DOHH2 (cell line): ENCODE results near the gene SERPINA5.

Source experiments
- H3F3A ChIP-seq: fragments of 200-600 bp; sonication (generic), shearing (Covaris generic); 2 replicates; pipeline ENCODE4 v1.6.0; 2016; ENCODE audit warnings: antibody characterized with exemption, mild to moderate bottlenecking; ENCODE audit not compliant: control insufficient read depth, insufficient read depth
- H3K27ac ChIP-seq: fragments of 200-600 bp; sonication (generic); 2 replicates; pipeline ENCODE4 v1.5.1; 2014; ENCODE audit warnings: low read depth, mild to moderate bottlenecking, low read length, moderate library complexity
- H3K27me3 ChIP-seq: fragments of 200-600 bp; sonication (generic); 2 replicates; pipeline ENCODE4 v1.6.1; 2014; ENCODE audit warnings: mild to moderate bottlenecking, low read length, mixed read lengths; ENCODE audit not compliant: control insufficient read depth
- H3K36me3 ChIP-seq: fragments of 200-600 bp; sonication (generic); 2 replicates; pipeline ENCODE4 v1.6.1; 2014; ENCODE audit warnings: mild to moderate bottlenecking, low read length, moderate library complexity, mixed read lengths; ENCODE audit not compliant: control insufficient read depth
- H3K4me1 ChIP-seq: fragments of 200-600 bp; sonication (generic); 2 replicates; pipeline ENCODE4 v1.6.1; 2014; ENCODE audit warnings: mild to moderate bottlenecking, low read length, mixed read lengths; ENCODE audit not compliant: control insufficient read depth
- H3K4me2 ChIP-seq: fragments of 200-600 bp; sonication (generic); 2 replicates; pipeline ENCODE4 v1.6.0; 2014; ENCODE audit warnings: mild to moderate bottlenecking, low read length, moderate library complexity
- H3K4me3 ChIP-seq: fragments of 200-600 bp; sonication (generic); 2 replicates; pipeline ENCODE4 v1.5.1; 2014; ENCODE audit warnings: mild to moderate bottlenecking, low read length, mixed read lengths
- H3K79me2 ChIP-seq: fragments of 200-600 bp; sonication (generic); 2 replicates; pipeline ENCODE4 v1.6.1; 2014; ENCODE audit warnings: mild to moderate bottlenecking, low read length, mixed read lengths; ENCODE audit not compliant: control insufficient read depth
- H3K9me2 ChIP-seq: fragments of 200-600 bp; sonication (generic); replicated peaks from 2 replicates; pipeline ENCODE4 v1.6.1; 2014; ENCODE audit warnings: mild to moderate bottlenecking, low read length, mixed read lengths; ENCODE audit not compliant: control insufficient read depth
- H3K9me3 ChIP-seq: fragments of 200-600 bp; sonication (generic); 2 replicates; pipeline ENCODE4 v1.6.1; 2014; ENCODE audit warnings: antibody characterized with exemption, low read length, mixed read lengths; ENCODE audit not compliant: control insufficient read depth, insufficient read depth
- H4K20me1 ChIP-seq: fragments of 200-600 bp; sonication (generic); 2 replicates; pipeline ENCODE4 v1.6.0; 2014; ENCODE audit warnings: low read depth, mild to moderate bottlenecking, antibody characterized with exemption, low read length, moderate library complexity; ENCODE audit not compliant: control insufficient read depth, insufficient read depth
- EZH2phosphoT487 ChIP-seq: fragments of 200-600 bp; sonication (generic); IDR thresholded peaks from 2 replicates; pipeline ENCODE4 v1.6.1; 2017; ENCODE audit warnings: borderline replicate concordance, mild to moderate bottlenecking, antibody characterized with exemption, low read length, moderate library complexity, mixed read lengths
- TF ChIP-seq, protein P1 (sequence below): fragments of 200-600 bp; sonication (generic); IDR thresholded peaks from one replicate; pipeline ENCODE4 v1.5.1; 2014; ENCODE audit warnings: antibody characterized with exemption, mild to moderate bottlenecking, low read depth, low read length; ENCODE audit not compliant: poor library complexity, severe bottlenecking

Gene SERPINA5

DNA sequence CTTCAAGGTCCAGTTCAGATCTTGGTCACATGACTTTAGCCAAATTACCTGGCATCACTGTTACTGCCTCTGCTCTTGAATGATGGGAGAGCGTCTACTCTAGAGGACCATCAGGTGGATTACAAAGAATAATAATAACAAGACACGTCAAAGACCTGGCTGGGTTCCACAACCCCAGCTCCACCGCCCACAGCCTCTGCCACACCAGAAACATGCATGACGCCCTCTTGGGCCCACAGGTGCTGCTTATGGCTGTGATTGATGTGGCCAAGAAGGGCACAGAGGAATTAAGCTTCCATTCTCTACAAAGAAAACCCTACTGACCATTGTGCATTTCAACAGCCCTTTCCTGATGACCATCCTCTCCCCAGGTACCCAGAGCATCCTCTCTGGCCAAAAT is 49.2 kb downstream of the SERPINA5 start:
- H3K79me2 ChIP-seq, result no peaks in the 10 kb centered on the region
- TF ChIP-seq, protein P1, sequence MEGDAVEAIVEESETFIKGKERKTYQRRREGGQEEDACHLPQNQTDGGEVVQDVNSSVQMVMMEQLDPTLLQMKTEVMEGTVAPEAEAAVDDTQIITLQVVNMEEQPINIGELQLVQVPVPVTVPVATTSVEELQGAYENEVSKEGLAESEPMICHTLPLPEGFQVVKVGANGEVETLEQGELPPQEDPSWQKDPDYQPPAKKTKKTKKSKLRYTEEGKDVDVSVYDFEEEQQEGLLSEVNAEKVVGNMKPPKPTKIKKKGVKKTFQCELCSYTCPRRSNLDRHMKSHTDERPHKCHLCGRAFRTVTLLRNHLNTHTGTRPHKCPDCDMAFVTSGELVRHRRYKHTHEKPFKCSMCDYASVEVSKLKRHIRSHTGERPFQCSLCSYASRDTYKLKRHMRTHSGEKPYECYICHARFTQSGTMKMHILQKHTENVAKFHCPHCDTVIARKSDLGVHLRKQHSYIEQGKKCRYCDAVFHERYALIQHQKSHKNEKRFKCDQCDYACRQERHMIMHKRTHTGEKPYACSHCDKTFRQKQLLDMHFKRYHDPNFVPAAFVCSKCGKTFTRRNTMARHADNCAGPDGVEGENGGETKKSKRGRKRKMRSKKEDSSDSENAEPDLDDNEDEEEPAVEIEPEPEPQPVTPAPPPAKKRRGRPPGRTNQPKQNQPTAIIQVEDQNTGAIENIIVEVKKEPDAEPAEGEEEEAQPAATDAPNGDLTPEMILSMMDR, result no peak
- TF ChIP-seq EZH2phosphoT487, result no peak
- H3K27me3 ChIP-seq, result peaks cover 10% of the 10 kb centered on the region
- H3K4me1 ChIP-seq, result no peaks in the 10 kb centered on the region
- no peak overlapping the region for H3K4me2 ChIP-seq
- H3K27ac ChIP-seq, result no peak overlapping the region
- H3K9me3 ChIP-seq, result no peaks in the 10 kb centered on the region
- H3F3A ChIP-seq, result no peaks in the 10 kb centered on the region
- H3K4me3 ChIP-seq, result no peak overlapping the region
- H3K9me2 ChIP-seq, result no peaks in the 10 kb centered on the region
- H3K36me3 ChIP-seq, result no peaks in the 10 kb centered on the region
- H4K20me1 ChIP-seq, result no peaks in the 10 kb centered on the region

DNA sequence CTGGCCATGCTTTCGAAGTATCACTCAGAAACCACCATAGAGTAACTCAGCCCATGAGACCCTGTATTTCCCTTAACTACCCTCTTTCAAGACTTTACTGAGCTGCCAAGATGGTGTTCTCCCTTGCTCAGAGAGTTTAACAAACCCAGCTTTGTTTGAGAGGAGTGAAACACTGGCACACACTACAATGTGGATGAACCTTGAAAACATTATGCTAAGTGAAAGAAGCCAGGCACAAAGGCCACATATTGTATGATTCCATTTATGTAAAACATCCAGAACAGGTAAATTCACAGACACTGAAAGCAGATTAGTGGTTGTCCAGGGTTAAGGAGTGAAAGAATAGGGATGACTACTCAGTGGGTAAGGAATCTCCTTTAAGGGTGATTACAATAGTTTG is 49.8 kb downstream of the SERPINA5 start:
- Histone ChIP-seq H3K4me3 (no peak overlapping the region), H3K9me2 (no peaks in the 10 kb centered on the region), H3K79me2 (no peaks in the 10 kb centered on the region), H4K20me1 (no peaks in the 10 kb centered on the region), H3K27ac (no peak overlapping the region), H3K27me3 (peaks cover 10% of the 10 kb centered on the region), H3K36me3 (no peaks in the 10 kb centered on the region), H3K4me2 (no peak overlapping the region), H3K4me1 (no peaks in the 10 kb centered on the region), H3K9me3 (no peaks in the 10 kb centered on the region), H3F3A (no peaks in the 10 kb centered on the region)
- TF ChIP-seq, protein P1, result no peak
- no peak for TF ChIP-seq EZH2phosphoT487

DNA sequence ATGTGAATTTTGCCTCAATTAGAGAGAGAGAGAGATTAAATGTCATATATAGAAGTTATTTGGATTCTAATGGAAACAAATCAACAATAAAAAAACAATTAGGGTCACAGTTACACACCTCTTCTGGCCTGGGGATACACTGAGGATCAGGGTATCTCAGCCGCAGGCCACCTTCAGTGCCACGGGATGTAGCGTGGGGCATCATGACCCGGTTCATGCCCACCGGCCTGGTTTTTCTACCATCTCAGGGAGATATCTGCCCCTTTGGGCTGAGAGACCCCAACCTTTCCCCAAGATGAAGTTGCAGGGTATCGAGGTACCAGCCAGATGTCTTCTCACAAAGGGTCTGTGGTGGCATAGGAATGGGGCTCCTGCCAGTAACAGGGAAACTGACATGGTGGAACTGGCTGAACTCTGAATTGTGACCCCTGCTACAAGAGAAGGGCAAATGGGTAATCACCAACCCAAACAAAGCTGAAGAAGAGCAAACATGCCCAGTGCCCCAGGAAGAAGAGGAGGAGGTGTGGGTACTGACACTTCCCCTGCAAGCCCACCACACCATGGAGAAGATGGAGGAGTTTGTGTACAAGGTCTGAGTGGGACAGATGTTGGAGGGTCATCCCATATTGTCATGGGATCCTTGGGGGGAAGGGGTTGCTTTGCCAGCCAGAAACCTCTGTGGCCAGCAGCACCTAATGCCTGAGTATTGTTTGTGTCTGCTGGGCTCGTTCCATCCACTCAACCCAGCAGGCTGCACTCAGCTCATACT is 50.5 kb downstream of the SERPINA5 start:
- H3K4me1 ChIP-seq, result no peaks in the 10 kb centered on the region
- no peaks in the 10 kb centered on the region for H3F3A ChIP-seq
- peaks cover 10% of the 10 kb centered on the region for H3K27me3 ChIP-seq
- no peak overlapping the region for H3K4me2 ChIP-seq
- no peak overlapping the region for H3K4me3 ChIP-seq
- H3K27ac ChIP-seq, result no peak overlapping the region
- H3K36me3 ChIP-seq, result no peaks in the 10 kb centered on the region
- H4K20me1 ChIP-seq, result no peaks in the 10 kb centered on the region
- TF ChIP-seq, protein P1, result no peak
- no peak for TF ChIP-seq EZH2phosphoT487
- no peaks in the 10 kb centered on the region for H3K79me2 ChIP-seq
- no peaks in the 10 kb centered on the region for H3K9me3 ChIP-seq
- H3K9me2 ChIP-seq, result no peaks in the 10 kb centered on the region
